K562 (cell line): Measurements from ENCODE around the gene FOXO4. TPM values are rescaled to one million over a fixed set of nuclear protein-coding genes. Genes with fewer than 3 reads are reported as not detected.
A peak's percentile ranks its signal among the peaks of the same experiment; 100 is the strongest.

ENCODE experiments used
- ATAC-seq: fragments of 200-7000 bp; cut with Tn5 transposase; 3 replicates; pipeline ENCODE4 v1.9.1; 2020; ENCODE audit warnings: moderate library complexity
- BruUV-seq: library from RNA; stranded (reverse); fragments of 400-500 nt; replicated peaks from 2 replicates; lab custom pipeline; 2021; lab: Mats Ljungman, UMichigan
- CTCF ChIA-PET: fragments of 300-600 bp; formaldehyde crosslinking; extraction: SDS; loops from one replicate; lab custom pipeline; 2021; ENCODE audit warnings: low intra/inter-chr PET ratio; lab: Yijun Ruan, JAX
- POLR2A ChIA-PET: fragments of 300-600, 350-650 bp; sonication (Branson Sonifier 250); formaldehyde crosslinking; extraction: SDS; loops from one replicate; lab custom pipeline; 2021; ENCODE audit warnings: antibody characterized with exemption, inconsistent platforms; lab: Yijun Ruan, JAX
- DNase-seq, 4 experiments: peaks; one replicate each; pipeline versions ENCODE4 v3.0.0 to v3.0.0-alpha.2; 2011 to 2018; ENCODE audit warnings: low spot score in 3 of 4, mixed read lengths in 3 of 4; ENCODE audit errors: extremely low read depth in 1 of 4
- FAIRE-seq: peaks from 2 replicates; lab custom pipeline; 2011; peaks lifted over from hg19 to GRCh38; lab: Jason Lieb, UNC
- H2AFZ ChIP-seq: 2 replicates; pipeline ENCODE4 v1.6.0; 2011; ENCODE audit warnings: low read depth, low read length, control low read depth, inconsistent platforms
- H3K27ac ChIP-seq: fragments of 200-600 bp; 3 replicates; pipeline ENCODE4 v1.8.0; 2011; ENCODE audit warnings: low read depth, mild to moderate bottlenecking, control low read depth, inconsistent platforms, low read length, moderate library complexity, mixed read lengths; ENCODE audit errors: extremely low read depth
- H3K27me3 ChIP-seq, 2 experiments: fragments of 300-600 bp in 1 of 2; 2 replicates in 1 of 2; 3 replicates in 1 of 2; pipeline versions ENCODE4 v1.6.0 to v1.8.0; 2011; ENCODE audit warnings: inconsistent platforms in 2 of 2, low read length in 2 of 2, mild to moderate bottlenecking in 1 of 2, mixed read lengths in 1 of 2, moderate library complexity in 1 of 2; ENCODE audit not compliant: control insufficient read depth in 2 of 2, insufficient read depth in 2 of 2
- H3K36me3 ChIP-seq: fragments of 300-600 bp; 3 replicates; pipeline ENCODE4 v1.8.0; 2011; ENCODE audit warnings: mild to moderate bottlenecking, low read length, inconsistent platforms; ENCODE audit not compliant: control insufficient read depth, insufficient read depth
- H3K4me1 ChIP-seq, 2 experiments: fragments of 200-600 bp in 1 of 2; replicated peaks in 1 of 2; 2 replicates in 1 of 2; 3 replicates in 1 of 2; pipeline versions ENCODE4 v1.5.1 to v1.8.0; 2011; ENCODE audit warnings: inconsistent platforms in 2 of 2, low read length in 2 of 2, mild to moderate bottlenecking in 1 of 2, mixed read lengths in 1 of 2, moderate library complexity in 1 of 2; ENCODE audit not compliant: control insufficient read depth in 2 of 2, insufficient read depth in 2 of 2
- H3K4me2 ChIP-seq: 2 replicates; pipeline ENCODE4 v1.6.1; 2011; ENCODE audit warnings: low read length, control low read depth, inconsistent platforms, mixed read lengths; ENCODE audit not compliant: insufficient read depth
- H3K4me3 ChIP-seq: fragments of 200-600 bp; sonication (generic), shearing (Covaris generic); 2 replicates; pipeline ENCODE4 v1.5.1; 2016; ENCODE audit warnings: control low read depth, inconsistent platforms
- H3K79me2 ChIP-seq: fragments of 200-600 bp; 3 replicates; pipeline ENCODE4 v1.8.0; 2011; ENCODE audit warnings: low read length, inconsistent platforms; ENCODE audit not compliant: control insufficient read depth, insufficient read depth
- H3K9ac ChIP-seq, 2 experiments: 2 replicates each; pipeline versions ENCODE4 v1.6.0 to v1.6.1; 2011; ENCODE audit warnings: low read depth in 2 of 2, low read length in 2 of 2, control low read depth in 1 of 2, inconsistent platforms in 1 of 2, mild to moderate bottlenecking in 1 of 2, mixed read lengths in 1 of 2; ENCODE audit not compliant: insufficient read depth in 1 of 2
- H3K9me1 ChIP-seq: one replicate; pipeline ENCODE4 v1.6.0; 2011; ENCODE audit warnings: inconsistent platforms, mild to moderate bottlenecking, low read length, moderate library complexity; ENCODE audit not compliant: control insufficient read depth, insufficient read depth
- H3K9me3 ChIP-seq: replicated peaks from 2 replicates; pipeline ENCODE4 v1.5.1; 2011; ENCODE audit warnings: low read depth, low read length, inconsistent platforms; ENCODE audit not compliant: control insufficient read depth, insufficient read depth
- H4K20me1 ChIP-seq: replicated peaks from 2 replicates; pipeline ENCODE4 v1.6.1; 2011; ENCODE audit warnings: low read length, inconsistent platforms, mixed read lengths; ENCODE audit not compliant: control insufficient read depth, insufficient read depth
- CREBBP ChIP-seq: IDR thresholded peaks from one replicate; pipeline ENCODE4 v1.6.1; 2012; ENCODE audit warnings: low read depth, mild to moderate bottlenecking, control low read depth, inconsistent platforms, low read length
- HDAC6 ChIP-seq: IDR thresholded peaks from 2 replicates; pipeline ENCODE4 v1.6.1; 2012; ENCODE audit warnings: low read depth, mild to moderate bottlenecking, control low read depth, inconsistent platforms, low read length, moderate library complexity
- MCM5 ChIP-seq: fragments of 450-650 bp; IDR thresholded peaks from 2 replicates; pipeline ENCODE4 v1.6.1; 2016; ENCODE audit warnings: low read depth
- MTA3 ChIP-seq: fragments of 450-650 bp; formaldehyde crosslinking; IDR thresholded peaks from 2 replicates; pipeline ENCODE4 v1.6.1; 2017; ENCODE audit warnings: mild to moderate bottlenecking, borderline replicate concordance
- MXD1 ChIP-seq: fragments of 250-450 bp; sonication (Bioruptor Pico); IDR thresholded peaks from 2 replicates; pipeline ENCODE4 v1.8.0; 2021; ENCODE audit warnings: borderline replicate concordance, mild to moderate bottlenecking, moderate library complexity; ENCODE audit not compliant: poor library complexity, severe bottlenecking
- NR4A1 ChIP-seq, 2 experiments: fragments of 250-450 bp in 1 of 2; fragments of 450-650 bp in 1 of 2; sonication (Bioruptor Pico) in 1 of 2; IDR thresholded peaks; 2 replicates each; pipeline versions ENCODE4 v1.4.0 to v1.6.1; 2016 to 2020; ENCODE audit warnings: mild to moderate bottlenecking in 2 of 2, missing compliant biosample characterization in 1 of 2, missing genetic modification characterization in 1 of 2, moderate library complexity in 1 of 2
- PHTF2 ChIP-seq: fragments of 250-450 bp; sonication (Bioruptor Pico); IDR thresholded peaks from 2 replicates; pipeline ENCODE4 v1.5.0; 2021; ENCODE audit warnings: mild to moderate bottlenecking
- RBM15 ChIP-seq: fragments of 200-400 bp; formaldehyde crosslinking; IDR thresholded peaks from 2 replicates; pipeline ENCODE4 v1.6.1; 2018; ENCODE audit warnings: mild to moderate bottlenecking, low read length, moderate library complexity; ENCODE audit not compliant: insufficient read depth
- RFX1 ChIP-seq: fragments of 450-650 bp; IDR thresholded peaks from 2 replicates; pipeline ENCODE4 v1.6.1; 2016; ENCODE audit warnings: mild to moderate bottlenecking, moderate library complexity
- SAFB ChIP-seq: fragments of 200-400 bp; formaldehyde crosslinking; IDR thresholded peaks from 2 replicates; pipeline ENCODE4 v1.6.1; 2017; ENCODE audit warnings: low read depth, low read length, borderline replicate concordance
- SMARCB1 ChIP-seq: IDR thresholded peaks from 2 replicates; pipeline ENCODE4 v1.6.1; 2011; ENCODE audit warnings: improper control_type of control experiment, low read depth; ENCODE audit not compliant: insufficient read length
- U2AF2 ChIP-seq: fragments of 200-400 bp; formaldehyde crosslinking; optimal IDR thresholded peaks from 2 replicates; pipeline ENCODE3; 2017; ENCODE audit warnings: low read depth, mild to moderate bottlenecking, low read length
- ZKSCAN1 ChIP-seq: fragments of 150-350 bp; IDR thresholded peaks from 2 replicates; pipeline ENCODE4 v1.6.1; 2016; ENCODE audit warnings: low read depth, low read length
- ZNF140 ChIP-seq: fragments of 250-450 bp; sonication (Bioruptor Pico); IDR thresholded peaks from 2 replicates; pipeline ENCODE4 v1.8.0; 2021; ENCODE audit warnings: moderate library complexity, mild to moderate bottlenecking, inconsistent platforms
- ZNF280B ChIP-seq: fragments of 250-450 bp; sonication (Bioruptor Pico); IDR thresholded peaks from 2 replicates; pipeline ENCODE4 v1.5.1; 2021; ENCODE audit warnings: mild to moderate bottlenecking
- ZNF282 ChIP-seq: sonication (generic); formaldehyde crosslinking; IDR thresholded peaks from 2 replicates; pipeline ENCODE4 v1.8.1; 2023; ENCODE audit warnings: missing genetic modification reagents
- ZNF395 ChIP-seq: fragments of 200-800 bp; sonication (Bioruptor generic); IDR thresholded peaks from 2 replicates; pipeline ENCODE4 v1.6.1; 2017; ENCODE audit warnings: missing genetic modification characterization, missing compliant biosample characterization
- ZNF764 ChIP-seq: fragments of 250-450 bp; sonication (Bioruptor Pico); IDR thresholded peaks from 2 replicates; pipeline ENCODE4 v1.4.0; 2020; ENCODE audit warnings: low read depth, mild to moderate bottlenecking, moderate library complexity
- WGBS: fragments of 100-300 bp; shearing (Covaris generic); methylation state at CpG from one replicate; pipeline ENCODE4 v1.1.6; 2016; ENCODE audit warnings: low coverage, mixed read lengths; ENCODE audit not compliant: insufficient coverage; ENCODE audit errors: missing lambda C conversion rate; 5-methylcytosine and 5-hydroxymethylcytosine counted together
- in situ Hi-C: fragments of 300-500 bp; cut with MboI; formaldehyde crosslinking; loops from 4 replicates; pipeline ENCODE4 v1.15.0; 2018; ENCODE audit warnings: inconsistent platforms, mixed read lengths
- intact Hi-C: fragments of 100-400 bp; cut with micrococcal nuclease; formaldehyde crosslinking; loops from 2 replicates; pipeline ENCODE4 v1.14.2; 2022
- polyA plus RNA-seq, 8 experiments: library from polyadenylated mRNA; depleted of rRNA in 4 of 8; stranded (reverse) in 5 of 8; unstranded in 3 of 8; fragments of >200 nt; fragmentation: Nextera tagmentation in 2 of 8; fragmentation: Illumina TruSeq in 1 of 8; extraction: Ambion mirVana in 2 of 8; extraction: Trizol in 1 of 8; gene quantifications; 2 replicates each; pipeline versions ENCODE4 v1.2.1 to v1.2.3, GENCODE V29; 2011 to 2014; ENCODE audit warnings: inconsistent platforms in 1 of 8, missing spikeins in 1 of 8
- total RNA-seq, 7 experiments: library from RNA; depleted of rRNA in 6 of 7; stranded (reverse); fragments of >200 nt in 6 of 7; fragmentation: Illumina TruSeq in 2 of 7; extraction: Trizol in 2 of 7; gene quantifications; 2 replicates each; pipeline versions ENCODE4 v1.2.1 to v1.2.3, GENCODE V29; 2011 to 2021; ENCODE audit warnings: low replicate concordance in 1 of 7

The FOXO4 gene
- total and polyA plus RNA-seq, 9 of the 15 experiments (the other 6 are each of a cell fraction or from before 2014, with no cell fraction given) = 0.13 to 26.6 (median 8.5) TPM

GRCh38 chrX:71068044-71068918, 27.4 kb upstream of the FOXO4 start, which contains the start of gene SNX12:
Gene SNX12 (minus strand): TSS chrX:71068334. CDS start chrX:71068306, 28 bp downstream.
- DNase-seq (peak; percentile 76 to 94 (median 84)), FAIRE-seq (peak; percentile 88), ATAC-seq (peak; percentile 97)
- in situ Hi-C loops (no loop called here), intact Hi-C loops (no loop called here)
- Histone ChIP-seq H3K4me2 (peak within 1 kb of the TSS; percentile 97), H3K79me2 (peaks cover 25% of the 10 kb centered on the region), H2AFZ (peak within 1 kb of the TSS; percentile 100), H4K20me1 (no peaks in the 10 kb centered on the region; the same call in 1 of the 2 replicates), H3K9me1 (no peaks in the 10 kb centered on the region), H3K9ac (peak within 1 kb of the TSS; percentile 79 to 89), H3K4me3 (peak within 1 kb of the TSS; percentile 82), H3K27me3 (no peaks in the 10 kb centered on the region), H3K4me1 (peaks cover 0 to 4% of the 10 kb centered on the region in 2 experiments; a peak in 2 of 5 replicates), H3K27ac (peak within 1 kb of the TSS; percentile 75), H3K9me3 (no peaks in the 10 kb centered on the region), H3K36me3 (peaks cover 5% of the 10 kb centered on the region)
- ChIA-PET CTCF (no interaction called here), POLR2A (interaction anchor here (0.9 to 1.1 kb wide), 3 partner anchors 10 to 114 kb away, joined by 3 to 4 read pairs (median 3); no protein-coding TSS in a partner anchor)
- WGBS = 1% methylated on average over 41 of the region's 73 CpGs
- BruUV-seq = no TSS peak
- TF ChIP-seq PHTF2 (CRISPR knock-in tag) = no peak
- no peak for TF ChIP-seq MCM5
- TF ChIP-seq ZNF282 (CRISPR knock-in tag) = no peak
- TF ChIP-seq ZNF395 (CRISPR knock-in tag) = peak; percentile 91
- TF ChIP-seq CREBBP = no peak
- no peak for TF ChIP-seq SMARCB1
- no peak for TF ChIP-seq RBM15
- no peak for TF ChIP-seq RFX1
- no peak for TF ChIP-seq NR4A1 (CRISPR knock-in tag; IDR thresholded peaks at IDR 0.05)
- peak; percentile 88 for TF ChIP-seq NR4A1 (tag; IDR thresholded peaks at IDR 0.05)
- TF ChIP-seq ZNF140 (CRISPR knock-in tag) = no peak
- TF ChIP-seq MTA3 = peak; percentile 78; the same call in 1 of the 2 replicates
- TF ChIP-seq ZNF764 (CRISPR knock-in tag) = no peak
- TF ChIP-seq SAFB = peak; percentile 35; the same call in 1 of the 2 replicates
- TF ChIP-seq MXD1 (CRISPR knock-in tag) = no peak
- TF ChIP-seq HDAC6 = no peak
- no peak for TF ChIP-seq U2AF2
- TF ChIP-seq ZKSCAN1 = no peak
- no peak for TF ChIP-seq ZNF280B (CRISPR knock-in tag)
